ENCODE results near the gene SNX12. TPM values are rescaled to one million over a fixed set of nuclear protein-coding genes. Genes with fewer than 3 reads are reported as not detected.

SNX12 gene
- total and polyA plus RNA-seq, 12 donors, result 22.5 to 54.0 (median 47.9) TPM

- Histone ChIP-seq H3K36me3 (no peaks in the 10 kb centered on the region), H3K27me3 (peaks cover 0 to 26% (median 0%) of the 10 kb centered on the region in 7 donors), H3K4me3 (no peak overlapping the region), H3K27ac (no peak overlapping the region), H3K9me3 (no peaks in the 10 kb centered on the region), H3K4me1 (no peaks in the 10 kb centered on the region)
- no peak for TF ChIP-seq CTCF (IDR thresholded peaks at IDR 0.05)
- ATAC-seq (no peak), DNase-seq (no peak)
- intact Hi-C loops (cut with DNase I), result no loop called here
- 83% methylated on average over 5 of the region's 5 CpGs for WGBS, 2 donors
These were observed 23.1 kb upstream of the SNX12 start for GRCh38 chrX:71091263-71091662.

GRCh38 chrX:71085900-71086299 lies 17.8 kb upstream of the SNX12 start:
- 62 to 69% methylated on average over 4 of the region's 4 CpGs for WGBS, 2 donors
- H3K36me3 ChIP-seq, result no peaks in the 10 kb centered on the region
- intact Hi-C loops (cut with DNase I), result loop anchor here in 1 of 10 donors (10.0 kb wide), 1 partner anchor 359 kb away; no protein-coding TSS in a partner anchor
- H3K4me1 ChIP-seq, result no peaks in the 10 kb centered on the region
- DNase-seq, result no peak
- H3K9me3 ChIP-seq, result no peaks in the 10 kb centered on the region
- no peak for ATAC-seq
- no peak for TF ChIP-seq CTCF (IDR thresholded peaks at IDR 0.05)
- no peak overlapping the region for H3K27ac ChIP-seq
- H3K27me3 ChIP-seq, result peaks cover 0 to 20% (median 0%) of the 10 kb centered on the region in 7 donors
- no peak overlapping the region for H3K4me3 ChIP-seq

GRCh38 chrX:71082822-71083221 lies 14.7 kb upstream of the SNX12 start:
- Histone ChIP-seq H3K27ac (no peak overlapping the region), H3K4me1 (no peaks in the 10 kb centered on the region), H3K4me3 (no peak overlapping the region), H3K9me3 (no peaks in the 10 kb centered on the region), H3K36me3 (no peaks in the 10 kb centered on the region), H3K27me3 (peaks cover 0 to 8% (median 0%) of the 10 kb centered on the region in 7 donors)
- DNase-seq, result no peak
- intact Hi-C loops (cut with DNase I), result loop anchor here in 1 of 10 donors (10.0 kb wide), 1 partner anchor 362 kb away; no protein-coding TSS in a partner anchor
- no peak for ATAC-seq
- 77 to 86% methylated on average over 4 of the region's 4 CpGs for WGBS, 2 donors
- TF ChIP-seq CTCF (IDR thresholded peaks at IDR 0.05), result no peak

GRCh38 chrX:71082124-71082647 lies 14.1 kb upstream of the SNX12 start:
- ATAC-seq (no peak), DNase-seq (no peak)
- WGBS, 2 donors, result 88% methylated on average over 5 of the region's 5 CpGs
- Histone ChIP-seq H3K4me1 (no peaks in the 10 kb centered on the region), H3K4me3 (no peak overlapping the region), H3K9me3 (no peaks in the 10 kb centered on the region), H3K27me3 (peaks cover 0 to 8% (median 0%) of the 10 kb centered on the region in 7 donors), H3K27ac (no peak overlapping the region), H3K36me3 (no peaks in the 10 kb centered on the region)
- intact Hi-C loops (cut with DNase I), result loop anchor here in 1 of 10 donors (10.0 kb wide), 1 partner anchor 363 kb away; no protein-coding TSS in a partner anchor
- no peak for TF ChIP-seq CTCF (IDR thresholded peaks at IDR 0.05)
